HCT116 (cell line): ENCODE results near the gene MIA. TPM values are rescaled to one million over a fixed set of nuclear protein-coding genes. Genes with fewer than 3 reads are reported as not detected.

Source experiments
- ATAC-seq: fragments of 200-7000 bp; cut with Tn5 transposase; 2 replicates; pipeline ENCODE4 v1.9.1; 2020; ENCODE audit warnings: mild to moderate bottlenecking, moderate library complexity
- BruUV-seq: library from RNA; stranded (reverse); fragments of 400-500 nt; replicated peaks from 2 replicates; lab custom pipeline; 2021; lab: Mats Ljungman, UMichigan
- CTCF ChIA-PET: fragments of 300-600 bp; sonication (Branson Sonifier 250); formaldehyde crosslinking; loops from one replicate; lab custom pipeline; 2021; ENCODE audit warnings: antibody characterized with exemption; lab: Charles Lee
- POLR2A ChIA-PET: fragments of 300-600, 350-600 bp; sonication (Branson Sonifier 250); formaldehyde crosslinking; loops from one replicate; lab custom pipeline; 2021; ENCODE audit warnings: antibody characterized with exemption; lab: Charles Lee
- RAD21 ChIA-PET, 2 experiments: fragments of 300-600 bp; sonication (Branson Sonifier 250); formaldehyde crosslinking; loops; one replicate each; lab custom pipeline; 2023; ENCODE audit warnings: low total read pairs in 2 of 2; ENCODE audit not compliant: uncharacterized antibody in 2 of 2, unreplicated experiment in 2 of 2, low non-redundant PET in 1 of 2; lab: Charles Lee
- DNase-seq: peaks from one replicate; pipeline ENCODE4 v3.0.0-alpha.2; 2010; ENCODE audit warnings: low read depth, low spot score
- H2AFZ ChIP-seq: fragments of 200-600 bp; shearing (Covaris generic), sonication (generic); 2 replicates; pipeline ENCODE4 v1.6.1; 2017; ENCODE audit warnings: low read depth, mixed run types, mixed read lengths, antibody characterized with exemption, low read length; ENCODE audit not compliant: poor library complexity, severe bottlenecking
- H3K27ac ChIP-seq: 2 replicates; pipeline ENCODE4 v1.5.1; 2012; ENCODE audit warnings: low read depth, low read length
- H3K27me3 ChIP-seq: fragments of 200-600 bp; sonication (generic); 2 replicates; pipeline ENCODE4 v1.6.1; 2016; ENCODE audit warnings: mixed run types, low read length, mixed read lengths; ENCODE audit not compliant: insufficient read depth
- H3K36me3 ChIP-seq, 2 experiments: fragments of 200-500 bp in 1 of 2; fragments of 200-600 bp in 1 of 2; sonication (Bioruptor generic) in 1 of 2; sonication (generic) in 1 of 2; 2 replicates each; pipeline versions ENCODE4 v1.5.1 to v1.6.1; 2014 to 2016; ENCODE audit warnings: low read length in 2 of 2, inconsistent platforms in 1 of 2, mixed read lengths in 1 of 2, mixed run types in 1 of 2; ENCODE audit not compliant: insufficient read depth in 2 of 2, control insufficient read depth in 1 of 2
- H3K4me1 ChIP-seq, 2 experiments: fragments of 200-600 bp in 1 of 2; sonication (generic) in 1 of 2; 2 replicates each; pipeline versions ENCODE4 v1.5.1 to v1.6.1; 2012 to 2017; ENCODE audit warnings: low read length in 2 of 2, inconsistent platforms in 1 of 2, mild to moderate bottlenecking in 1 of 2, mixed read lengths in 1 of 2, mixed run types in 1 of 2, moderate library complexity in 1 of 2; ENCODE audit not compliant: insufficient read depth in 2 of 2, control insufficient read depth in 1 of 2
- H3K4me2 ChIP-seq: fragments of 200-600 bp; sonication (generic); 2 replicates; pipeline ENCODE4 v1.6.1; 2017; ENCODE audit warnings: mixed run types, low read length, mixed read lengths
- H3K4me3 ChIP-seq, 2 experiments: fragments of 200-600 bp in 1 of 2; sonication (generic) in 1 of 2; replicated peaks in 1 of 2; 2 replicates each; pipeline ENCODE4 v1.5.1; 2011 to 2016; ENCODE audit warnings: low read length in 2 of 2, control low read depth in 1 of 2, low read depth in 1 of 2, mild to moderate bottlenecking in 1 of 2, mixed read lengths in 1 of 2, mixed run types in 1 of 2
- H3K79me2 ChIP-seq: fragments of 200-600 bp; sonication (generic); 2 replicates; pipeline ENCODE4 v1.6.1; 2017; ENCODE audit warnings: mild to moderate bottlenecking, mixed run types, low read length, moderate library complexity, mixed read lengths; ENCODE audit not compliant: insufficient read depth
- H3K9ac ChIP-seq: fragments of 200-600 bp; sonication (generic); 2 replicates; pipeline ENCODE4 v1.6.1; 2016; ENCODE audit warnings: low read length, mixed read lengths
- H3K9me2 ChIP-seq: fragments of 200-600 bp; sonication (generic), shearing (Covaris generic); 2 replicates; pipeline ENCODE4 v1.6.1; 2017; ENCODE audit warnings: mixed run types, mild to moderate bottlenecking, moderate library complexity; ENCODE audit not compliant: insufficient read depth
- H3K9me3 ChIP-seq, 2 experiments: fragments of 200-500 bp in 1 of 2; fragments of 200-600 bp in 1 of 2; sonication (Bioruptor generic) in 1 of 2; sonication (generic) in 1 of 2; 2 replicates each; pipeline ENCODE4 v1.6.1; 2014 to 2017; ENCODE audit warnings: low read length in 2 of 2, mixed read lengths in 2 of 2, inconsistent platforms in 1 of 2, low read depth in 1 of 2, mild to moderate bottlenecking in 1 of 2, mixed run types in 1 of 2, moderate library complexity in 1 of 2; ENCODE audit not compliant: control insufficient read depth in 1 of 2, insufficient read depth in 1 of 2
- H4K20me1 ChIP-seq: fragments of 200-600 bp; sonication (generic), shearing (Covaris generic); 2 replicates; pipeline ENCODE4 v1.6.1; 2017; ENCODE audit warnings: mixed run types, mild to moderate bottlenecking, moderate library complexity; ENCODE audit not compliant: insufficient read depth
- ELF1 ChIP-seq: IDR thresholded peaks from 2 replicates; pipeline ENCODE4 v1.6.1; 2012; ENCODE audit warnings: low read depth, borderline replicate concordance
- EZH2 ChIP-seq: fragments of 200-600 bp; sonication (generic); IDR thresholded peaks from 2 replicates; pipeline ENCODE4 v1.6.1; 2017; ENCODE audit warnings: antibody characterized with exemption, mixed run types
- EZH2phosphoT487 ChIP-seq: fragments of 200-600 bp; IDR thresholded peaks from 2 replicates; pipeline ENCODE4 v1.6.1; 2018; ENCODE audit warnings: antibody characterized with exemption, borderline replicate concordance
- FOSL1 ChIP-seq: IDR thresholded peaks from 2 replicates; pipeline ENCODE4 v1.6.1; 2012; ENCODE audit warnings: low read depth
- JUND ChIP-seq: IDR thresholded peaks from 2 replicates; pipeline ENCODE4 v1.6.1; 2012
- POLR2A ChIP-seq: IDR thresholded peaks from 2 replicates; pipeline ENCODE4 v1.7.0; 2011; ENCODE audit warnings: borderline replicate concordance; ENCODE audit not compliant: insufficient read depth, insufficient read length; ENCODE audit errors: extremely low read depth
- POLR2AphosphoS5 ChIP-seq: IDR thresholded peaks from 2 replicates; pipeline ENCODE4 v1.6.1; 2011; ENCODE audit warnings: mild to moderate bottlenecking, low read depth, low read length, moderate library complexity
- SP1 ChIP-seq: IDR thresholded peaks from 2 replicates; pipeline ENCODE4 v1.6.1; 2012; ENCODE audit warnings: low read depth
- ZBTB33 ChIP-seq: IDR thresholded peaks from 2 replicates; pipeline ENCODE4 v1.6.1; 2011; ENCODE audit warnings: mild to moderate bottlenecking, low read length, moderate library complexity; ENCODE audit not compliant: insufficient replicate concordance; ENCODE audit errors: extremely low read depth
- ZNF274 ChIP-seq: fragments of 200-500 bp; sonication (Bioruptor generic); IDR thresholded peaks from 2 replicates; pipeline ENCODE4 v1.6.1; 2014; ENCODE audit warnings: mild to moderate bottlenecking, low read depth, low read length, inconsistent platforms
- intact Hi-C: fragments of 100-400 bp; cut with micrococcal nuclease; formaldehyde crosslinking; loops from 2 replicates; pipeline ENCODE4 v1.10.0; 2022
- total RNA-seq: library from RNA; stranded (reverse); gene quantifications from one replicate; pipeline ENCODE4 v1.2.1, GENCODE V29; 2021; ENCODE audit not compliant: unreplicated experiment
- TF ChIP-seq, protein P1 (sequence below): IDR thresholded peaks from 2 replicates; pipeline ENCODE4 v1.6.1; 2012

The MIA gene
- total RNA-seq, 1 experiment from 2014 or later, result 1.4 TPM

DNA sequence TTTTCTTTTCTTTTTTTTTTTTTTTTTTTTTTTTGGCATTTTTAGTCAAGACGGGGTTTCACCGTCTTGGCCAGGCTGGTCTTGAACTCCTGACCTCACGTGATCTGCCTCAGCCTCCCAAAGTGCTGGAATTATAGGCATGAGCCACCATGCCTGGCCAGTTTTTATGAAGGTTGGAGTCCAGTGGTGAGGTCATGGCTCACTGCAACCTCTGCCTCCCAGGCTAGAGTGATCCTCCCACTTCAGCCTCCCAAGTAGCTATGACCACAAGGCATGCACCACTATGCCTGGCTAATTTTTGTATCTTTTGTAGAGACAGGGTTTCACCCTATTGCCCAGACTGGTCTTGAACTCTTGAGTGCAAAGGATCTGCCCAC, 20.1 kb upstream of the MIA start:
- peaks cover 7 to 21% of the 10 kb centered on the region in 2 experiments; a peak in 3 of 4 replicates for H3K4me1 ChIP-seq
- TF ChIP-seq EZH2, result no peak
- no peak for TF ChIP-seq POLR2A
- TF ChIP-seq FOSL1, result no peak
- TF ChIP-seq EZH2phosphoT487, result no peak
- TF ChIP-seq ZBTB33, result no peak
- TF ChIP-seq ELF1, result no peak
- TF ChIP-seq SP1, result no peak
- no peak for TF ChIP-seq POLR2AphosphoS5
- no peak for TF ChIP-seq JUND
- no peak for TF ChIP-seq ZNF274
- TF ChIP-seq, protein P1, sequence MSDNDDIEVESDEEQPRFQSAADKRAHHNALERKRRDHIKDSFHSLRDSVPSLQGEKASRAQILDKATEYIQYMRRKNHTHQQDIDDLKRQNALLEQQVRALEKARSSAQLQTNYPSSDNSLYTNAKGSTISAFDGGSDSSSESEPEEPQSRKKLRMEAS, result no peak
- intact Hi-C loops, result no loop called here
- no peak overlapping the region for H3K4me2 ChIP-seq
- no peak overlapping the region for H3K4me3 ChIP-seq
- no peaks in the 10 kb centered on the region for H3K9me2 ChIP-seq
- BruUV-seq, result no TSS peak
- ChIA-PET POLR2A (no interaction called here), RAD21 (no interaction called here), CTCF (no interaction called here)
- H3K79me2 ChIP-seq, result peaks cover 90% of the 10 kb centered on the region
- H4K20me1 ChIP-seq, result 0 out of 2 replicates have a peak, but pooled peaks cover 3% of the 10 kb centered on the region
- H3K9ac ChIP-seq, result 0 out of 2 replicates have a peak overlapping the region, but pooled peaks have one; percentile 0
- ATAC-seq (no peak), DNase-seq (no peak)
- peaks cover 38 to 65% of the 10 kb centered on the region in 2 experiments for H3K36me3 ChIP-seq
- no peak overlapping the region; the same call in 1 of the 2 replicates for H3K27ac ChIP-seq
- H3K27me3 ChIP-seq, result no peaks in the 10 kb centered on the region
- H2AFZ ChIP-seq, result no peak overlapping the region
- H3K9me3 ChIP-seq, result no peaks in the 10 kb centered on the region
